Measurements from ENCODE around the gene LMBR1. TPM values are rescaled to one million over a fixed set of nuclear protein-coding genes. Genes with fewer than 3 reads are reported as not detected.
"Not testable (repeated sequence)": the region's sequence is repeated elsewhere in the genome, so short reads cannot be mapped to it uniquely, and the experiment has no call there.

Gene LMBR1
- total and polyA plus RNA-seq, 12 donors = 16.9 to 341 (median 117) TPM

GRCh38 chr7:156941393-156942182, 48.6 kb upstream of the LMBR1 start:
- Histone ChIP-seq H3K4me1 (replicated peaks in 1 of 2) (no peaks in the 10 kb centered on the region), H3K27ac (no peak overlapping the region), H3K4me3 (no peak overlapping the region), H3K9me3 (replicated peaks in 1 of 3) (no peaks in the 10 kb centered on the region), H3K27me3 (no peaks in the 10 kb centered on the region), H3K36me3 (replicated peaks in 1 of 2) (no peaks in the 10 kb centered on the region)
- 95 to 97% (median 95%) methylated on average over 65 to 92 of the region's 92 CpGs for WGBS, 4 donors
- intact Hi-C loops (cut with DNase I) = no loop called here
- DNase-seq = no peak
- TF ChIP-seq CTCF (IDR thresholded peaks at IDR 0.05) (no peak), POLR2A (IDR thresholded peaks at IDR 0.05) (no peak)

- H3K36me3 ChIP-seq (replicated peaks in 1 of 2) = no peaks in the 10 kb centered on the region
- H3K9me3 ChIP-seq (replicated peaks in 1 of 3) = no peaks in the 10 kb centered on the region
- TF ChIP-seq POLR2A (IDR thresholded peaks at IDR 0.05) (no peak), CTCF (IDR thresholded peaks at IDR 0.05) (no peak)
- DNase-seq = no peak
- intact Hi-C loops (cut with DNase I) = no loop called here
- no peaks in the 10 kb centered on the region for H3K27me3 ChIP-seq
- WGBS, 4 donors = 88 to 94% (median 92%) methylated on average over 55 to 57 of the region's 57 CpGs
- H3K4me3 ChIP-seq = no peak overlapping the region
- no peak overlapping the region for H3K27ac ChIP-seq
- H3K4me1 ChIP-seq (replicated peaks in 1 of 2) = no peaks in the 10 kb centered on the region
Measured at GRCh38 chr7:156940421-156941122, 47.6 kb upstream of the LMBR1 start.

GRCh38 chr7:156936766-156937165, 43.8 kb upstream of the LMBR1 start:
- not testable (repeated sequence) for DNase-seq; H3K9me3 ChIP-seq (replicated peaks in 1 of 3)
- WGBS, 4 donors = 85 to 94% (median 90%) methylated on average over 3 of the region's 3 CpGs

GRCh38 chr7:156935250-156935649, 42.3 kb upstream of the LMBR1 start:
- TF ChIP-seq CTCF (IDR thresholded peaks at IDR 0.05) = no peak
- no peak for TF ChIP-seq POLR2A (IDR thresholded peaks at IDR 0.05)
- WGBS, 4 donors = 85 to 95% (median 86%) methylated on average over 7 of the region's 7 CpGs
- intact Hi-C loops (cut with DNase I) = no loop called here
- DNase-seq = peak in 1 of 7 donors; percentile 33
- Histone ChIP-seq H3K9me3 (replicated peaks in 1 of 3) (no peaks in the 10 kb centered on the region), H3K27ac (no peak overlapping the region), H3K4me1 (replicated peaks in 1 of 2) (no peaks in the 10 kb centered on the region), H3K36me3 (replicated peaks in 1 of 2) (no peaks in the 10 kb centered on the region), H3K4me3 (no peak overlapping the region), H3K27me3 (no peaks in the 10 kb centered on the region)

More at GRCh38 chr7:156936766-156937165, 43.8 kb upstream of the LMBR1 start:
- H3K4me1 ChIP-seq (replicated peaks in 1 of 2); H3K36me3 ChIP-seq (replicated peaks in 1 of 2); H3K4me3 ChIP-seq; intact Hi-C loops (cut with DNase I); H3K27ac ChIP-seq; H3K27me3 ChIP-seq: not testable (repeated sequence)
